Measurements from ENCODE around the gene UPK3A. TPM values are rescaled to one million over a fixed set of nuclear protein-coding genes. Genes with fewer than 3 reads are reported as not detected.
A peak's percentile ranks its signal among the peaks of the same experiment; 100 is the strongest.

Gene UPK3A
- total RNA-seq, 1 donor from 2014 or later: not detected

DNA sequence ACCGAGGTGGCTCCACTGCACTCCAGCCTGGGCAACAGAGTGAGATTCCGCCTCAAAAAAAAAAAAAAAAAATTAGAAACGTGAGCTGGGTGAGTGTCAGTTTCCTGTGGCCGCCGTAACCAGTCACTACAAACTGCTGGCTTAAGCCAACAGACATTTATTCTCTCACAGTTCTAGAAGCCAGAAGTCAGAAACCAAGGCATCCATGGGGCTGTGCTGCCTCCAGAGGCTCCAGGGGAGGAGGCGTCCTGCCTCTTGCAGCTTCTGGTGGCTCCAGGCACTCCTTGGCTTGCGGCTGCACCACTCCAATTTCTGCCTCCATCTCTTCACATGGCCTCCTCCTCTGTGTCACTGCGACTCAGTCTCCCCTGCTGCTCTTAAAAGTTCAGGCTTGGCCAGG is 32.9 kb upstream of the UPK3A start:
- H3K36me3 ChIP-seq (ENCODE audit: insufficient read depth, low read length): no peaks in the 10 kb centered on the region
- H3K79me2 ChIP-seq (ENCODE audit: insufficient read depth, low read length): no peaks in the 10 kb centered on the region
- DNase-seq (ENCODE audit: low read depth) (no peak), FAIRE-seq (no peak)
- no peaks in the 10 kb centered on the region for H3K27me3 ChIP-seq (ENCODE audit: insufficient read depth, low read length)
- no peak overlapping the region for H3K4me3 ChIP-seq (ENCODE audit: insufficient read depth, low read depth, low read length)
- Mint-ChIP-seq H3K4me1 (ENCODE audit: low read depth, unreplicated experiment) (peaks cover 8% of the 10 kb centered on the region), H3K36me3 (ENCODE audit: low read depth, unreplicated experiment) (no peaks in the 10 kb centered on the region), H3K4me3 (ENCODE audit: unreplicated experiment) (no peak overlapping the region), H3K27me3 (ENCODE audit: low read depth, unreplicated experiment) (peaks cover 3% of the 10 kb centered on the region), H3K9me3 (ENCODE audit: unreplicated experiment) (no peaks in the 10 kb centered on the region), H3K27ac (ENCODE audit: unreplicated experiment) (no peak overlapping the region)
- no peak for TF ChIP-seq EZH2 (IDR thresholded peaks at IDR 0.05; ENCODE audit: insufficient read depth, low read length)
- TF ChIP-seq, protein P1, sequence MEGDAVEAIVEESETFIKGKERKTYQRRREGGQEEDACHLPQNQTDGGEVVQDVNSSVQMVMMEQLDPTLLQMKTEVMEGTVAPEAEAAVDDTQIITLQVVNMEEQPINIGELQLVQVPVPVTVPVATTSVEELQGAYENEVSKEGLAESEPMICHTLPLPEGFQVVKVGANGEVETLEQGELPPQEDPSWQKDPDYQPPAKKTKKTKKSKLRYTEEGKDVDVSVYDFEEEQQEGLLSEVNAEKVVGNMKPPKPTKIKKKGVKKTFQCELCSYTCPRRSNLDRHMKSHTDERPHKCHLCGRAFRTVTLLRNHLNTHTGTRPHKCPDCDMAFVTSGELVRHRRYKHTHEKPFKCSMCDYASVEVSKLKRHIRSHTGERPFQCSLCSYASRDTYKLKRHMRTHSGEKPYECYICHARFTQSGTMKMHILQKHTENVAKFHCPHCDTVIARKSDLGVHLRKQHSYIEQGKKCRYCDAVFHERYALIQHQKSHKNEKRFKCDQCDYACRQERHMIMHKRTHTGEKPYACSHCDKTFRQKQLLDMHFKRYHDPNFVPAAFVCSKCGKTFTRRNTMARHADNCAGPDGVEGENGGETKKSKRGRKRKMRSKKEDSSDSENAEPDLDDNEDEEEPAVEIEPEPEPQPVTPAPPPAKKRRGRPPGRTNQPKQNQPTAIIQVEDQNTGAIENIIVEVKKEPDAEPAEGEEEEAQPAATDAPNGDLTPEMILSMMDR (IDR thresholded peaks at IDR 0.05; ENCODE audit: insufficient read depth, low read depth, low read length): no peak
- H3K9ac ChIP-seq (ENCODE audit: low read length): no peak overlapping the region
- H3K27ac ChIP-seq (ENCODE audit: low read depth, low read length): no peak overlapping the region
- no peaks in the 10 kb centered on the region for H3K9me3 ChIP-seq (ENCODE audit: insufficient read depth, low read depth, low read length)
- no peak overlapping the region for H2AFZ ChIP-seq (ENCODE audit: low read depth, low read length)
- peaks cover 10% of the 10 kb centered on the region for H3K4me1 ChIP-seq (ENCODE audit: insufficient read depth, low read length)
- no peaks in the 10 kb centered on the region for H4K20me1 ChIP-seq (ENCODE audit: insufficient read depth, low read length)
- H3K4me2 ChIP-seq (ENCODE audit: low read length): no peak overlapping the region

DNA sequence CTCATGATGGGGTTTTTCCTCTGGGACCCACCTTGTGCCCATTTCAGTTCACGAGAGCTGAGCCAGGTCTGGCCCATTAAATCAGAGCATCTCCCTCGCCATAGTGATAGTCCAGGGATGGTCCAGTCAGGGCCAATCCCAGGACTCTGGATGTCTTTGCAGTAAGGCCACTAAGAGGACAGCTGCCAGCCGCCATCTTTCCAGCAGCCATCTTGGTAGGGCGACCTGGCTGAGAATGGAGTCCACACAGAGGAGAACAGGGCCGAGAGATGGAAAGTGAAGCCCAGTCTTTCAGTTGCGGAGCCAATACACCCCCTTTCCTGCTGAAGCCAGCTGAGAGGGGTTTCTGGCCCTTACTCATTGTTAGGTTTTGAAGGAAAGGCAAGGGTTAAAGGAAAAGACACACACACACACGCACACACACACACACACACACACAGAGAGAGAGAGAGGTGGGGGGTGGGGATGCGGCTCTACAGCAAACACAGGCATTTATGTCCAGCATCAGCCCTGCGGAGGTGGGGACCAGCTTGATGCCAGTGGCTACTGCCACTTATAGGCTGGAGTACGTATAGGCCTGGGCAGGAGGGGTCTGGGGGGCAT is 31.6 kb upstream of the UPK3A start:
- H3K4me3 Mint-ChIP-seq (ENCODE audit: unreplicated experiment): no peak overlapping the region
- no peak for FAIRE-seq

DNA sequence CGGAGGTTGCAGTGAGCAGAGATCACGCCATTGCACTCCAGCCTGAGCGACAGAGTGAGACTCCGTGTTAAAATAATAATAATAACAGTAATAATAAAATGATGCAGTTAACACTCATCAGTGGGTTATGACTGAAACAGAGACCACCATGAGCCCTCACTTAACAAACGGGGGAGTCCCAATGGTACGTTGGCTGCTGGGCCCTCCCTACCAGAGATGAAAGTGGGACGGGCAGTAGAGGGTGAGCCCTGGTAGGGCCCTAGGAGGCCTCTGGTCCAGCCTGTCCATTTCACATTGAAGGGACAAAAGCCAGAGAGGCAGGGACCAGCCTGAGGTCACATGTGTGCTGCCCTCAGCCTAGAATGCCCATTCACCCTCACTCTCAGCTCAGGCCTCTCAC is 30.4 kb upstream of the UPK3A start:
- H3K9me3 Mint-ChIP-seq (ENCODE audit: unreplicated experiment): peaks cover under 1% of the 10 kb centered on the region
- Histone ChIP-seq H3K9me3 (ENCODE audit: insufficient read depth, low read depth, low read length) (no peaks in the 10 kb centered on the region), H3K9ac (ENCODE audit: low read length) (no peak overlapping the region), H3K4me1 (ENCODE audit: insufficient read depth, low read length) (peaks cover 7% of the 10 kb centered on the region), H3K27me3 (ENCODE audit: insufficient read depth, low read length) (no peaks in the 10 kb centered on the region), H3K4me2 (ENCODE audit: low read length) (no peak overlapping the region), H3K79me2 (ENCODE audit: insufficient read depth, low read length) (no peaks in the 10 kb centered on the region), H3K4me3 (ENCODE audit: insufficient read depth, low read depth, low read length) (no peak overlapping the region), H2AFZ (ENCODE audit: low read depth, low read length) (no peak overlapping the region), H4K20me1 (ENCODE audit: insufficient read depth, low read length) (no peaks in the 10 kb centered on the region), H3K27ac (ENCODE audit: low read depth, low read length) (no peak overlapping the region), H3K36me3 (ENCODE audit: insufficient read depth, low read length) (no peaks in the 10 kb centered on the region)
- TF ChIP-seq EZH2 (IDR thresholded peaks at IDR 0.05; ENCODE audit: insufficient read depth, low read length): no peak
- TF ChIP-seq, protein P1 (IDR thresholded peaks at IDR 0.05; ENCODE audit: insufficient read depth, low read depth, low read length): no peak
- peaks cover 3% of the 10 kb centered on the region for H3K27me3 Mint-ChIP-seq (ENCODE audit: low read depth, unreplicated experiment)
- no peak for FAIRE-seq
- H3K4me3 Mint-ChIP-seq (ENCODE audit: unreplicated experiment): no peak overlapping the region
- no peaks in the 10 kb centered on the region for H3K36me3 Mint-ChIP-seq (ENCODE audit: low read depth, unreplicated experiment)
- DNase-seq (ENCODE audit: low read depth): no peak
- peaks cover 6% of the 10 kb centered on the region for H3K4me1 Mint-ChIP-seq (ENCODE audit: low read depth, unreplicated experiment)
- H3K27ac Mint-ChIP-seq (ENCODE audit: unreplicated experiment): no peak overlapping the region

More for the DNA sequence above, 31.6 kb upstream of the UPK3A start:
- no peak overlapping the region for H3K4me3 ChIP-seq (ENCODE audit: insufficient read depth, low read depth, low read length)
- H4K20me1 ChIP-seq (ENCODE audit: insufficient read depth, low read length): no peaks in the 10 kb centered on the region
- no peak for DNase-seq (ENCODE audit: low read depth)
- H3K79me2 ChIP-seq (ENCODE audit: insufficient read depth, low read length): no peaks in the 10 kb centered on the region
- no peaks in the 10 kb centered on the region for H3K27me3 ChIP-seq (ENCODE audit: insufficient read depth, low read length)
- H3K4me1 ChIP-seq (ENCODE audit: insufficient read depth, low read length): peaks cover 7% of the 10 kb centered on the region
- no peak overlapping the region for H3K9ac ChIP-seq (ENCODE audit: low read length)
- Mint-ChIP-seq H3K27me3 (ENCODE audit: low read depth, unreplicated experiment) (peaks cover 3% of the 10 kb centered on the region), H3K36me3 (ENCODE audit: low read depth, unreplicated experiment) (no peaks in the 10 kb centered on the region), H3K9me3 (ENCODE audit: unreplicated experiment) (no peaks in the 10 kb centered on the region), H3K4me1 (ENCODE audit: low read depth, unreplicated experiment) (peaks cover 6% of the 10 kb centered on the region), H3K27ac (ENCODE audit: unreplicated experiment) (peak overlapping the region; percentile 62)
- H2AFZ ChIP-seq (ENCODE audit: low read depth, low read length): no peak overlapping the region
- no peaks in the 10 kb centered on the region for H3K9me3 ChIP-seq (ENCODE audit: insufficient read depth, low read depth, low read length)
- TF ChIP-seq, protein P1 (IDR thresholded peaks at IDR 0.05; ENCODE audit: insufficient read depth, low read depth, low read length): no peak
- TF ChIP-seq EZH2 (IDR thresholded peaks at IDR 0.05; ENCODE audit: insufficient read depth, low read length): no peak
- no peaks in the 10 kb centered on the region for H3K36me3 ChIP-seq (ENCODE audit: insufficient read depth, low read length)
- no peak overlapping the region for H3K27ac ChIP-seq (ENCODE audit: low read depth, low read length)
- no peak overlapping the region for H3K4me2 ChIP-seq (ENCODE audit: low read length)
